ENCODE measurements around the gene GRIA3.

DNA sequence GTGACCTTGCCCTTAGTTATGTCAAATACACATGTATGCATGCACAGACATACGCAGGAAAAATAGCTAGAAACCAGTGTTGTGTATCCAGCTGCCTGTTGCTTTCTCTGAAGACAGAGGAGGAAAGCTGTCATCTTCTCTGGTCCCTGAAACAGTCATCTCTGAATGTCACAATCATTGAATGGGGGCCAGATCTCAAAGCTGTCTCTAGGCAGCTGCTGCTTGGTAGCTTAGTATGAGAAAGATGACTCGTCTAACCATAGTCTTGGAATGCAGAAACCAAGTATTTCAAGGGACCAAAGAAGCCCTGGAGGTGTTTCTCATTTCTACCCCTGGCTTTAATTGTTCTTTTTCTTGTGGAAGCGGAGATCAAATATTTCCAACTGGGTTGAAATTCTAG lies 4.0 kb downstream of the GRIA3 start:
- TF ChIP-seq, protein P1, sequence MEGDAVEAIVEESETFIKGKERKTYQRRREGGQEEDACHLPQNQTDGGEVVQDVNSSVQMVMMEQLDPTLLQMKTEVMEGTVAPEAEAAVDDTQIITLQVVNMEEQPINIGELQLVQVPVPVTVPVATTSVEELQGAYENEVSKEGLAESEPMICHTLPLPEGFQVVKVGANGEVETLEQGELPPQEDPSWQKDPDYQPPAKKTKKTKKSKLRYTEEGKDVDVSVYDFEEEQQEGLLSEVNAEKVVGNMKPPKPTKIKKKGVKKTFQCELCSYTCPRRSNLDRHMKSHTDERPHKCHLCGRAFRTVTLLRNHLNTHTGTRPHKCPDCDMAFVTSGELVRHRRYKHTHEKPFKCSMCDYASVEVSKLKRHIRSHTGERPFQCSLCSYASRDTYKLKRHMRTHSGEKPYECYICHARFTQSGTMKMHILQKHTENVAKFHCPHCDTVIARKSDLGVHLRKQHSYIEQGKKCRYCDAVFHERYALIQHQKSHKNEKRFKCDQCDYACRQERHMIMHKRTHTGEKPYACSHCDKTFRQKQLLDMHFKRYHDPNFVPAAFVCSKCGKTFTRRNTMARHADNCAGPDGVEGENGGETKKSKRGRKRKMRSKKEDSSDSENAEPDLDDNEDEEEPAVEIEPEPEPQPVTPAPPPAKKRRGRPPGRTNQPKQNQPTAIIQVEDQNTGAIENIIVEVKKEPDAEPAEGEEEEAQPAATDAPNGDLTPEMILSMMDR (IDR thresholded peaks at IDR 0.05 in 2 of 3, conservative IDR thresholded peaks at IDR 0.05 in 1 of 3; ENCODE audit: borderline replicate concordance in 1 of 3, insufficient read depth in 1 of 3, low read depth in 2 of 3, low read length in 2 of 3): no peak
- TF ChIP-seq MAX (IDR thresholded peaks at IDR 0.05): no peak
- TF ChIP-seq POLR2A (IDR thresholded peaks at IDR 0.05; ENCODE audit: borderline replicate concordance, extremely low read depth, insufficient read depth, insufficient read length): no peak
- TF ChIP-seq, protein P2, sequence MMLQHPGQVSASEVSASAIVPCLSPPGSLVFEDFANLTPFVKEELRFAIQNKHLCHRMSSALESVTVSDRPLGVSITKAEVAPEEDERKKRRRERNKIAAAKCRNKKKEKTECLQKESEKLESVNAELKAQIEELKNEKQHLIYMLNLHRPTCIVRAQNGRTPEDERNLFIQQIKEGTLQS (IDR thresholded peaks at IDR 0.05): no peak
